GM13976 (cell line): ENCODE results near the gene SPTBN4.

Experiments used
- DNase-seq: peaks from one replicate; pipeline ENCODE4 v3.0.0; 2012; ENCODE audit warnings: low spot score
- in situ Hi-C: fragments of 300-500 bp; cut with MboI; formaldehyde crosslinking; loops from one replicate; pipeline ENCODE4 v1.12.0; 2022; ENCODE audit warnings: low sequenced_read_pairs, mixed read lengths, inconsistent platforms; ENCODE audit not compliant: unreplicated experiment
- TF ChIP-seq, protein P1 (sequence below): IDR thresholded peaks from 2 replicates; pipeline ENCODE4 v1.5.1; 2012; ENCODE audit warnings: borderline replicate concordance, mild to moderate bottlenecking; ENCODE audit not compliant: insufficient read depth; ENCODE audit errors: extremely low read depth, missing control alignments, control extremely low read depth

Gene SPTBN4

GRCh38 chr19:40529093-40529954 lies 62.5 kb downstream of the SPTBN4 start:
- in situ Hi-C loops = no loop called here

GRCh38 chr19:40530091-40530901 lies 63.5 kb downstream of the SPTBN4 start:
- in situ Hi-C loops = no loop called here
- TF ChIP-seq, protein P1, sequence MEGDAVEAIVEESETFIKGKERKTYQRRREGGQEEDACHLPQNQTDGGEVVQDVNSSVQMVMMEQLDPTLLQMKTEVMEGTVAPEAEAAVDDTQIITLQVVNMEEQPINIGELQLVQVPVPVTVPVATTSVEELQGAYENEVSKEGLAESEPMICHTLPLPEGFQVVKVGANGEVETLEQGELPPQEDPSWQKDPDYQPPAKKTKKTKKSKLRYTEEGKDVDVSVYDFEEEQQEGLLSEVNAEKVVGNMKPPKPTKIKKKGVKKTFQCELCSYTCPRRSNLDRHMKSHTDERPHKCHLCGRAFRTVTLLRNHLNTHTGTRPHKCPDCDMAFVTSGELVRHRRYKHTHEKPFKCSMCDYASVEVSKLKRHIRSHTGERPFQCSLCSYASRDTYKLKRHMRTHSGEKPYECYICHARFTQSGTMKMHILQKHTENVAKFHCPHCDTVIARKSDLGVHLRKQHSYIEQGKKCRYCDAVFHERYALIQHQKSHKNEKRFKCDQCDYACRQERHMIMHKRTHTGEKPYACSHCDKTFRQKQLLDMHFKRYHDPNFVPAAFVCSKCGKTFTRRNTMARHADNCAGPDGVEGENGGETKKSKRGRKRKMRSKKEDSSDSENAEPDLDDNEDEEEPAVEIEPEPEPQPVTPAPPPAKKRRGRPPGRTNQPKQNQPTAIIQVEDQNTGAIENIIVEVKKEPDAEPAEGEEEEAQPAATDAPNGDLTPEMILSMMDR = peak; percentile 26
- peak; percentile 62 for DNase-seq

More at GRCh38 chr19:40529093-40529954, 62.5 kb downstream of the SPTBN4 start:
- peak; percentile 99 for DNase-seq
- TF ChIP-seq, protein P1 = peak; percentile 95

DNA sequence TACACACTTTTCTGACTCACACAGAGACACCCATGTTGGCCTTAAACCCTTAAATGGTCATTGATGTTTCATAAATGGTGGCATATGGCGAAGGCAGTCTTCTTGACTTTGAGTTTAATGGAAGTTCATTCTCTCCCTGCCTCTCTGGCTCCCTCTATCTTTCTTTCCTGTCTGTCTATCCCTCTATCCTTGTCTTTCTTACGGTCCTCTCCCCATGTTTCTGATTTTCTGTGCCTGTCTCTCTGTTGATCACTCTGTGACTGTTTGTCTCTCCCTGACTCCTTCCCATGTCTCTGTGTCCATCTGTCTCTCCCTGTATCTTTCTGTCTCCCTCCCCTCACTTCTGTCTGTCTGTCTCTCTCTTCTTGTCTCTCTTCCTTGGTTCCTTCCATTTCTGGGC lies 66.7 kb downstream of the SPTBN4 start:
- in situ Hi-C loops = no loop called here
- TF ChIP-seq, protein P1 = no peak
- DNase-seq = no peak

- TF ChIP-seq, protein P1 = no peak
- no peak for DNase-seq
- in situ Hi-C loops = no loop called here
These were observed 67.3 kb downstream of the SPTBN4 start for GRCh38 chr19:40534148-40534547.

DNA sequence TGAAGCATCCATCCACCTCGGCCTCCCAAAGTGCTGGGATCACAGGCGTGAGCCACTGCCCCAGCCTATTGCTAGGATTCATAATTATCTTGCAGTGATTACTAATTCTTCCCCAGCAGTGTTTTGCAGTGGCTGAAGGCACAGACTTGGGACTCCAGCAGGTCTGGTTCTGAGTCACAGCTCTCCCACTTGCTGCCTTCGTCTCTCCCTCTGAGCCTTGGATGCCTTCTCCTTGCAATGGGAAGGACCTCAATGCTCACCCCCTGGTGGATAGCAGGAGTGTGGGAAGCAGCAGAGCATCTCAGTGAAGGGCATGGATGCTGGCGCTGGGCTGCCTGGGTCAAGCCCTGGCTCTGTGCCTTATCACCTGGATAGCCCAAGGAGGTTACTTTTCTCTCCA lies 72.3 kb downstream of the SPTBN4 start:
- TF ChIP-seq, protein P1 = no peak
- in situ Hi-C loops = no loop called here
- no peak for DNase-seq

DNA sequence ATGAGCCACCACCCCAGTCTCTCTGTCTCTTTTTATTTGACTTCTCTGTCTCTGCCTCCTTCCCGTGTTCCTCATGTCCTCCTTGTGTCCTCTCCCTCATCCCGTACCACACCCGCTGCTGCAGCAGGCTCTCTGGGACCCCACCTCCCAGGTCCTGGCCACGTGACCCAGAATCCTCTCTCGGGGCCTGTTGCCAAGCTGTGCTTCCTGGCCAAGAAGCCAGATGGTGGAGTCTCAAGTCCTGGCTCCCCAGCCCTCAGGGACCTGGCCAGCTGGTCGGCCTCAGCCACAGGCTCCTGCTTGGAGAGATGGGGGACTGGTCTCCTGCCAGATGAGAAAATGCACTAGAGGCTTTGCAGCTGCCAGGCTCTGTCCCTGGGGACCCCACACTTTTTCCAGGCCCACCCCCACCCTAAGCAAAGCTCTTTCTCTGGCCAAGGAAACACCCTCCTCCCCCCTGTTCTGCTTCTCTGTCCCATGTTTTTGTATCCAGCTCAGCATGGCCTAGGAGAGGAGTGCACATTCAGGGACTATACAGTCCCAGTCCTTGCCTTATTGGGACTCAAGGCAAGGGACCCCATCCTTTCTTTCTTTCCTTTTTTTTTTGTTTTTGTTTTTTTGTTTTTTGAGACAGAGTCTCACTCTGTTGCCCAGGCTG lies 75.5 kb downstream of the SPTBN4 start:
- in situ Hi-C loops = no loop called here
- DNase-seq = no peak
- TF ChIP-seq, protein P1 = no peak
